Esophagus mucosa (tissue), 1 donor: ENCODE measurements around the gene ATP8B1. TPM values are rescaled to one million over a fixed set of nuclear protein-coding genes. Genes with fewer than 3 reads are reported as not detected.

ENCODE experiments used
- ATAC-seq: fragments of 200-7000 bp; cut with Tn5 transposase; one replicate; pipeline ENCODE4 v1.9.1; 2020
- total RNA-seq: library from RNA; stranded (reverse); gene quantifications from one replicate; pipeline ENCODE4 v1.2.4, GENCODE V29; 2023
- donor health status: DM: yes; HTN: yes; CAD: no.

The ATP8B1 gene
- total RNA-seq, 1 donor from 2014 or later: 37.7 TPM

GRCh38 chr18:57792631-57793301, 10.3 kb downstream of the ATP8B1 start:
- no peak for ATAC-seq

- ATAC-seq: no peak
Observed at GRCh38 chr18:57791911-57792310, 11.2 kb downstream of the ATP8B1 start.

GRCh38 chr18:57791192-57791591, 11.9 kb downstream of the ATP8B1 start:
- ATAC-seq: no peak

GRCh38 chr18:57790316-57790715, 12.8 kb downstream of the ATP8B1 start:
- no peak for ATAC-seq

GRCh38 chr18:57789759-57790158, 13.4 kb downstream of the ATP8B1 start:
- no peak for ATAC-seq

- ATAC-seq: no peak
Observed at GRCh38 chr18:57789090-57789489, 14.0 kb downstream of the ATP8B1 start.

- ATAC-seq: no peak
Observed at GRCh38 chr18:57787068-57787685, 15.9 kb downstream of the ATP8B1 start.

GRCh38 chr18:57785751-57786437, 17.2 kb downstream of the ATP8B1 start:
- ATAC-seq: no peak

- no peak for ATAC-seq
Observed at GRCh38 chr18:57784801-57785114, 18.4 kb downstream of the ATP8B1 start.

- peak; percentile 59 for ATAC-seq
Observed at GRCh38 chr18:57784034-57784800, 18.9 kb downstream of the ATP8B1 start.

- ATAC-seq: no peak
Observed at GRCh38 chr18:57782049-57782448, 21.1 kb downstream of the ATP8B1 start.

GRCh38 chr18:57780706-57781347, 22.3 kb downstream of the ATP8B1 start:
- ATAC-seq: no peak

- ATAC-seq: no peak
Observed at GRCh38 chr18:57780318-57780705, 22.8 kb downstream of the ATP8B1 start.

GRCh38 chr18:57776767-57777166, 26.3 kb downstream of the ATP8B1 start:
- no peak for ATAC-seq

- ATAC-seq: no peak
Observed at GRCh38 chr18:57776354-57776753, 26.8 kb downstream of the ATP8B1 start.

GRCh38 chr18:57775937-57776336, 27.2 kb downstream of the ATP8B1 start:
- ATAC-seq: peak; percentile 71

- ATAC-seq: peak; percentile 31
Observed at GRCh38 chr18:57772387-57772799, 30.7 kb downstream of the ATP8B1 start.

GRCh38 chr18:57771626-57772025, 31.5 kb downstream of the ATP8B1 start:
- peak; percentile 69 for ATAC-seq

GRCh38 chr18:57771193-57771592, 31.9 kb downstream of the ATP8B1 start:
- ATAC-seq: peak; percentile 94

GRCh38 chr18:57768537-57769326, 34.4 kb downstream of the ATP8B1 start:
- ATAC-seq: no peak

- ATAC-seq: no peak
Observed at GRCh38 chr18:57767259-57768050, 35.7 kb downstream of the ATP8B1 start.
